ENCODE data around the gene SND1.

DNA sequence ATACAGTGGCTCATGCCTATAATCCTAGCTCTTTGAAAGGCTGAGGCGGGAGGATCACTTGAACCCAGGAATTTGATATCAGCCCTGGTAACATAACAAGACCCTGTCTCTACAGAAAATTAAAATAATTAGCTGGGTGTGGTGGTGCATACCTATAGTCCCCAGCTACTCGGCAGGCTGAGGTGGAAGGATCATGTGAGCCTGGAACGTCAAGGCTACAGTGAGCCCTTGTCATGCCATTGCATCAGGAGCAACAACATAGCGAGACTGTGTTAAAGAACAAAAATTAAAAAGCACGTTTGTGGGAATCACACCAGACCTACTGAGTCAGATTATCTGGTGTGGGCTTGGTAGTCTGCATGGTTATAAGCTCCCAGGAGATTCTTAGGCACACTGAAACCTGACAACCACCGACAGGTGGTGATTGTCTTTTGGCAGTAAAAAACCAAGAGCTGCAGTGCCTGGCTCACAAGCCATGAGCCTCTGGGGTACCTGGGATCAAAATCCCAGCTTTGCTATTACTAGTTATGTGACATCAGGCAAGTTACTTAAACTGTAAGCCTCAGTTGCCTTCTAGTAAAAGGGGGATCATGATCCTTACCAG is 146.9 kb downstream of the SND1 start:
- TF ChIP-seq CTCF (IDR thresholded peaks at IDR 0.05; ENCODE audit: low read depth, low read length, poor library complexity, severe bottlenecking) (no peak), EZH2phosphoT487 (IDR thresholded peaks at IDR 0.05; ENCODE audit: borderline replicate concordance, low read length) (no peak)
